Right lobe of liver (tissue), 6 donors: ENCODE results near the gene RNF212. TPM values are rescaled to one million over a fixed set of nuclear protein-coding genes. Genes with fewer than 3 reads are reported as not detected.

Source experiments
- ATAC-seq, 4 donors: fragments of 200-7000 bp; cut with Tn5 transposase; one replicate each; pipeline ENCODE4 v1.9.1; 2020; ENCODE audit warnings: mild to moderate bottlenecking in 4 of 4, moderate library complexity in 4 of 4
- DNase-seq, 3 donors: peaks; one replicate each; pipeline ENCODE4 v3.0.0-alpha.2; 2020
- H3K27ac ChIP-seq, 3 donors: fragments of 200-600 bp; one replicate each; pipeline ENCODE4 v1.8.0; 2022
- H3K27me3 ChIP-seq, 2 donors: fragments of 200-600 bp; one replicate each; pipeline ENCODE4 v1.8.0; 2022
- H3K36me3 ChIP-seq, 4 donors: fragments of 200-600 bp; sonication (generic) in 1 of 4; one replicate each; pipeline versions ENCODE4 v1.5.1 to v1.8.0; 2017 to 2022; ENCODE audit warnings: control low read depth in 1 of 4
- H3K4me1 ChIP-seq, 4 donors: fragments of 200-600 bp; sonication (generic) in 1 of 4; one replicate each; pipeline versions ENCODE4 v1.5.1 to v1.8.0; 2017 to 2022; ENCODE audit warnings: control low read depth in 1 of 4
- H3K4me3 ChIP-seq, 3 donors: fragments of 200-600 bp; one replicate each; pipeline ENCODE4 v1.8.0; 2022
- H3K9me3 ChIP-seq, 4 donors: fragments of 200-600 bp; sonication (generic) in 1 of 4; one replicate each; pipeline versions ENCODE4 v1.5.1 to v1.8.0; 2017 to 2022; ENCODE audit warnings: control low read depth in 1 of 4
- CTCF ChIP-seq, 4 donors: fragments of 200-600 bp in 3 of 4; fragments of 450-650 bp in 1 of 4; IDR thresholded peaks; one replicate each; pipeline versions ENCODE4 v1.5.1 to v1.8.0; 2016 to 2022; ENCODE audit warnings: antibody characterized with exemption in 4 of 4, mild to moderate bottlenecking in 2 of 4
- POLR2A ChIP-seq: fragments of 450-650 bp; IDR thresholded peaks from one replicate; pipeline ENCODE4 v1.6.1; 2017; ENCODE audit warnings: antibody characterized with exemption, mild to moderate bottlenecking
- WGBS: methylation state at CpG from one replicate; pipeline ENCODE4 v1.1.6; 2018; ENCODE audit warnings: low coverage, low lambda C conversion rate; ENCODE audit not compliant: insufficient coverage; ENCODE audit errors: missing lambda C conversion rate; 5-methylcytosine and 5-hydroxymethylcytosine counted together
- intact Hi-C, 2 donors: fragments of 100-400 bp; cut with DNase I; formaldehyde crosslinking; loops; one replicate each; pipeline versions ENCODE4 v1.11.2 to v1.14.1; 2022
- total RNA-seq, 6 experiments: library from RNA; depleted of rRNA in 2 of 6; stranded (reverse); fragments of >200 nt in 2 of 6; fragmentation: NEBNext Ultra II Directional in 3 of 6; extraction: Animal tissue kit (Norgen Biotek cat#: 25700) in 3 of 6; gene quantifications; one replicate each; pipeline versions ENCODE4 v1.1.0 to v1.2.4, GENCODE V29; 2016 to 2023
- donor health status: DM: no; HTN: yes; CAD: no.
- donor health status: DM: no; HTN: no; CAD: no.
- donor health status: DM: no; HTN: no; CAD: no.
- donor health status: DM: no; HTN: yes; CAD: no.
- donor health status: DM: no; HTN: yes; CAD: no.

The RNF212 gene
- total RNA-seq, 6 experiments from 2014 or later: 0.29 to 1.2 (median 0.50) TPM; not detected in 2

DNA sequence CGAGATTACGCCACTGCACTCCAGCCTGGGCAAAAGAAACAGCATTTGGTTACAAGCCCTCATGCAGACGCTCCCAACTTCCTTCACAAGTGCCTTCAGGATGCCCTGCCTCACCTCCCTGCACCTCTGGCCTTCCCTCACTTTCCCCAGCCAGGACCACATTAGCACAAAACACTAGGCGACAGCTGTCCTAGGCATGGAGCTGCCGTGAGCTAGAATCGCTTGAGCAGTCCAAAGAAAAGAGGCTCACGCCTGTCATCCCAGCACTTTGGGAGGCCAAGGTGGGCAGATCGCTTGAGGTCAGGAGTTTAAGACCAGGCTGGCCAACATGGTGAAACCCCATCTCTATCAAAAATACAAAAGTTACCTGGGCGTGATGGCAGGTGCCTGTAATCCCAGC lies 15.8 kb downstream of the RNF212 start:
- TF ChIP-seq CTCF (IDR thresholded peaks at IDR 0.05) (no peak), POLR2A (no peak)
- WGBS: 83% methylated on average over 4 of the region's 9 CpGs
- Histone ChIP-seq H3K4me1 (no peaks in the 10 kb centered on the region), H3K36me3 (no peaks in the 10 kb centered on the region), H3K4me3 (no peak overlapping the region), H3K9me3 (no peaks in the 10 kb centered on the region), H3K27ac (no peak overlapping the region), H3K27me3 (no peaks in the 10 kb centered on the region)
- DNase-seq (peak in 1 of 3 donors; percentile 8), ATAC-seq (no peak)
- intact Hi-C loops: no loop called here

DNA sequence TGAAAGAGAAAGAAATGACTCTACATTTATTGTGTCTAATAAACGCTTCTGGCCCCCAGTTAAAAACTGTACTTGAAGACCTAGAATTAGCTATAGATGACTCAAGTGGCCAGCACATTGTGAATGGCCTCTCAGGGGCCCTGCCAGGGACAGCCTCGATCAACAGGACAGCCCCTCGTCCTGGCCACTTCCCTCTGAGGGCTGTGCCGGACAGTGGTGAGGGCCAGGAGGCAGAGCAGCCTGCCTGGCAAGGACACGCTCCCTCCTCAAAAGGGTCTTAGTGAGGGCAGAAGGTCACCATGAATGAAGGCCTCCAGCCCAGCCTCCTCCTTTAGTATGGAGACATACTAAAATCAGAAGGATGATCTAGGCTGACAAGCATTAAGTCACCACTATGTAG lies 16.5 kb downstream of the RNF212 start:
- Histone ChIP-seq H3K36me3 (no peaks in the 10 kb centered on the region), H3K27ac (no peak overlapping the region), H3K4me3 (no peak overlapping the region), H3K4me1 (no peaks in the 10 kb centered on the region), H3K27me3 (no peaks in the 10 kb centered on the region), H3K9me3 (no peaks in the 10 kb centered on the region)
- no peak for DNase-seq
- no peak for ATAC-seq
- 78% methylated on average over 1 of the region's 5 CpGs for WGBS
- no peak for TF ChIP-seq CTCF (IDR thresholded peaks at IDR 0.05)
- no peak for TF ChIP-seq POLR2A
- intact Hi-C loops: no loop called here

DNA sequence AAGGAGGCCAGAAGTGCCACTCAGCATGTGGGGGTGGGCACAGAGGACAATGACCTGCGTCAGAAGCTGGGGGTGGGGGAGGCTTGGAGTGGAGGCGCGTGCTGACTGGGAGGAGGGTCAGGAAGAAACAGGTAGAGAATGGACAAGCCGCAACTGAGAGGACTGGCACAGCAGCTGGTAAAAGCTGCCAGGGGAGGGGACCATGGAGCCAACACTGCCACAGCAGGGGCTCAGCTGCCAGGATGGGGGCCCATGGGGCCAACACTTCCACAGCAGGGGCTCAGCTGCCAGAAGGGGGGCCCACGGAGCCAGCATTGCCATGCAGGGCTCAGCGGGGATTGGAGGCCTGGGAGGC lies 19.1 kb downstream of the RNF212 start:
- no peak for DNase-seq
- 20% methylated on average over 1 of the region's 6 CpGs for WGBS
- H3K4me3 ChIP-seq: no peak overlapping the region
- no peak for TF ChIP-seq POLR2A
- TF ChIP-seq CTCF (IDR thresholded peaks at IDR 0.05): no peak
- H3K27ac ChIP-seq: no peak overlapping the region
- ATAC-seq: no peak
- no peaks in the 10 kb centered on the region for H3K36me3 ChIP-seq
- H3K4me1 ChIP-seq: no peaks in the 10 kb centered on the region
- intact Hi-C loops: no loop called here
- H3K9me3 ChIP-seq: no peaks in the 10 kb centered on the region
- no peaks in the 10 kb centered on the region for H3K27me3 ChIP-seq

GRCh38 chr4:1093391-1094335 lies 19.7 kb downstream of the RNF212 start:
- no peak overlapping the region for H3K27ac ChIP-seq
- no peaks in the 10 kb centered on the region for H3K4me1 ChIP-seq
- H3K9me3 ChIP-seq: no peaks in the 10 kb centered on the region
- peak in 1 of 4 donors; percentile 6 for ATAC-seq
- no peak overlapping the region for H3K4me3 ChIP-seq
- intact Hi-C loops: no loop called here
- DNase-seq: no peak
- no peaks in the 10 kb centered on the region for H3K36me3 ChIP-seq
- TF ChIP-seq POLR2A: no peak
- TF ChIP-seq CTCF (IDR thresholded peaks at IDR 0.05): no peak
- no peaks in the 10 kb centered on the region for H3K27me3 ChIP-seq
- WGBS: 64% methylated on average over 10 of the region's 22 CpGs
